OCI-M2 (cell line): ENCODE measurements around the gene IGF1R.

Source experiments
- DNase-seq: peaks from one replicate; lab custom pipeline; 2025; ENCODE audit not compliant: unreplicated experiment; lab: John Stamatoyannopoulos, UW

The IGF1R gene

GRCh38 chr15:98772895-98773294 lies 124.6 kb downstream of the IGF1R start:
- DNase-seq = no peak

- no peak for DNase-seq
Observed at GRCh38 chr15:98773616-98774015, 125.3 kb downstream of the IGF1R start.

DNA sequence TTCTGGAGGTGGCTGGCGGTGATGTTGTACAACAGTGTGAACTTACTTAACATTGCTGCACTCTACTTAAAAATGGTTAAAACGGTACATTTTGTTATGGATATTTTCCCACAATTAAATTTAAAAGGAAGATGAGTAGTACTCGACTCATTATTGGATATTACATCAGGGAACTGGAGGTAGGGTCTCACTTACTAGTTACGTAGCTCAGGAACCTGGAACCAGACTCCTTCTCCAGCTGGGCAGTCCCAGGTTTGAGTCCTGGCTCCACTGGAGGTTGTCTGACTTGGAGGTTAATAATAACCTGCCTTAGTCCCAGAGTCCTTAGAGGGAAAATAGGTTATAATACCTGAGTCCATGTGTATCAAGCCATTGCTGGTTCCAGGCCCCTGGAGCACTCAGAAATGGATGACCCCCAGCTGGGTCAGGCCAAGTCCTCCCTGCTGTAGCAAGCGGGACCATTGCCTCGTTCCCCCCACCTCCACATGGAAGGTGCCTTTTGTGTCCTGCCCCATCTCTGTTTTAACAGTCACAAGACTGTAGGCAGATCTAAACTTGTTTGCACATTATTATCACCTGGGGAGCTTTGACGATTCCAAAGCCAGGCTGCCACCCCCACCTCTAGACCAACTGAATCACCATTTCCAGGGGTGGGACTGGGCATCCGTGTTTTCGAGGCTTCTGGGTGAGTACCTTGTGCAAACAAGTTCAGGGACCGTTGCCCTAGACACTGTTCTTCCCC lies 126.6 kb downstream of the IGF1R start:
- DNase-seq = no peak

DNA sequence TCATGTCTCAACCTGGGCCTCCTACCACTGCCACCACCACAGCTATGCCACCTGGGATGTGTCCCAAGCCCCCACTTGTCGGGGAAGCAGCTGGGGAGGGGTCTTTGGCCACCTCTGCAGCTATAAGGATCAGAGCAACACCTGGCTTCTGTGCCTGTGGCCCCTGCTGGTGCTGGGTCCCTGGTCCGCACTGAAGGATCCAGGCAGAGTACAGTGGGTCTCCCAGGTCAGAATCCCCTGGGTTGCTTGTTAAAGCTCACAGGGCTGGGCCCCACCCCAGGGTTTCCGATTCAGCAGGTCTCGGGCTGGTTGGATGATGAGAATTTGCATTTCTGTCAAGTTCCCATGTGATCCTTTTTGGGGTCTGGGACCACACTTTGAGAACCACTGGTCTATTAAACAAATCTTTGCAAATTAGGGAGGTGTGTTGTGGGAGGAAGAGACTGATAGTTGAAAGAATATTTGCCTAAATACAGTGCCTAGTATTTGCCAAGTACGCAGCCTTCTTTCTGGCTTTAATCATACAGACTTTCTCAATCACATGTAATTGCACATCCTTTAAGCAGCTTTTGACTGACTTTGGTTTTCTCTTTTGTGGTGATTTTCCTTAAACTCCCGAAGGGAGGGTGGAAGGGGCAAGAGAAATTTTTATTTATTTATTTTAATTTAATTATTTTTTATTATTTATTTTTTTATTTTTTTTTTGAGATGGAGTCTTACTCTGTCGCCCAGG lies 127.3 kb downstream of the IGF1R start:
- DNase-seq = no peak

GRCh38 chr15:98776607-98777281 lies 128.4 kb downstream of the IGF1R start:
- peak; percentile 70 for DNase-seq

- no peak for DNase-seq
Observed at GRCh38 chr15:98777426-98777825, 129.1 kb downstream of the IGF1R start.

GRCh38 chr15:98778263-98778959 lies 130.1 kb downstream of the IGF1R start:
- DNase-seq = no peak

GRCh38 chr15:98778960-98779359 lies 130.6 kb downstream of the IGF1R start:
- DNase-seq = no peak

GRCh38 chr15:98779463-98780071 lies 131.2 kb downstream of the IGF1R start:
- peak; percentile 45 for DNase-seq

- DNase-seq = no peak
Observed at GRCh38 chr15:98781838-98782237, 133.5 kb downstream of the IGF1R start.

- DNase-seq = no peak
Observed at GRCh38 chr15:98782801-98783200, 134.5 kb downstream of the IGF1R start.

GRCh38 chr15:98785431-98785806 lies 137.1 kb downstream of the IGF1R start:
- no peak for DNase-seq

- no peak for DNase-seq
Observed at GRCh38 chr15:98785807-98786621, 137.7 kb downstream of the IGF1R start.

DNA sequence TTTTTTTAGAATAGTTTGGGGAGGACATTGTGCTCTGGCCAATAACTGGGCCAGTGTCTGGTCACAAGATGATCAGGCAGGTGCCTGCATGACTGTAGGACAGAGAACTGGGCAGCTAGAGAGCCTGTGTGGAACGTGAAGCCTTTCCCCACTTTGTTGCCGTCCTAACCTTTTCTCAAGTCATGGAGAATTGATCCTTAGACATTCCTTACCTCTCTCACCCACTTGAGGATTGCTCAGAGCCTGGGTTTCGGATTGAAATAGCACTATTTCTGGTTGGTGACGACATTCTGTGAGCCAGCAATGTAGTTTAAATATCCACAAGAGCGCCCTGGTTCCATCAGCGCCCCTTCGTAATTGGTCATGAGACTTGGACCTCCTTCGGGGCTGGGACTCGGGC lies 138.4 kb downstream of the IGF1R start:
- DNase-seq = no peak

DNA sequence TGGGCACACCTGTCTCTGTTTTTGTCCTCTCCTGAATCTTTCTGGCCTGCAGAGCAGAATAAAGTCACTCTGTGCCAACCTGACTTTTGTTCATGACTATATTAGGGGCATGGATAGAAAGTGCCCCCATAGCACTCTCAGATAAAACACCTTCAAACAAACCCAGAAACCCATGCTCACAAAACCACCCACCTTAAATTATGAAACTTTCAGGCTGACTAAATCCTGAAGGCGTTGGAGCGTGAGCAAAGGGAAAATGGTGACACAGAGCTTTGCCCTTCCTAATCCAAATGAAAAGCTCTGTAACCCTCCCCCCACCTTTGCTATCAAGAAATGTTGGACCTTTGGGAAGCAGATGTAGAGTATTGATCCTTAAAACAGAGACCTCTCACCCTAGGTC lies 138.9 kb downstream of the IGF1R start:
- no peak for DNase-seq

DNA sequence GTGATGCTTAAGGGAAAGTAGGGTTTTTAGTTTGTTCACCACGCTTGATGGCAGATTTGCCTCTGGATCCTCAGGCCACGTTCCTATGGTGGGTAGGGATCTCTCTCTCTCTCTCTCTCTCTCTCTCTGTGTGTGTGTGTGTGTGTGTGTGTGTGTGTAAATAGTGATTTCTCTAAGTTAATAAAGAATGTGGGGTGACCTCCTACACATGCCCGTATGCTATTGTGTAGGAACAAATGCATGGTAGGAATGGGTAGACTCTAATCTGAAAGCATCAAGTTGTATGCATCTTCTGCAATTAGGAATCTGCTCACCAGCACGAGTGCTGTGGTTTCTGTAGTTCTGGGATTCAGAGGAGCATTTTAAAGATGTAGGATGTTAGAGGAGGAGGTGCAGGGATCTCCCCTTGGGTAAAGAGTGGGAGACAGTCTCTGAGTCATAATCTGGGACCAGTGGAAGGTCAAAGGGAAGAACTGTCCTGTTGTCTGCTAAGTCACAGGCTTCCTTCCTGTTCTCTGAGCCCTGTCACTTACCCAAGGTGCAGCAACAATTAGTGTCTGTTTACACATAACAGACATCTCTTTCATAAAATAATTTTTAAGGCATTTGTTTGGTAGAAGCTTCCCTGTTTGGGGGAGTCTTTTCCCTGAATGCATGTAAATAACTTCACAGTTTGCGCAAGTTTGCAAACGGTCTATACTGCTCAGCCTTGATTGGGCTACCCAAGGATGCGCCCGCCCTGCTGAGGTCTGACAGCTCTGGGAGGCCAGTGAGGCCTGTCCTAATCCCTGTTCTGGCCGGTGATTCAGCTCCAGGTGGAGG lies 139.8 kb downstream of the IGF1R start:
- no peak for DNase-seq

GRCh38 chr15:98789020-98789419 lies 140.7 kb downstream of the IGF1R start:
- DNase-seq = no peak

GRCh38 chr15:98790270-98790669 lies 141.9 kb downstream of the IGF1R start:
- no peak for DNase-seq

GRCh38 chr15:98791046-98791701 lies 142.8 kb downstream of the IGF1R start:
- no peak for DNase-seq
